Gastrocnemius medialis (tissue), 4 donors: Measurements from ENCODE around the gene BAIAP2L2.

Experiments used
- POLR2A ChIP-seq, 2 donors: fragments of 450-650 bp; IDR thresholded peaks; one replicate each; pipeline ENCODE4 v1.6.1; 2017; ENCODE audit warnings: antibody characterized with exemption in 2 of 2, mild to moderate bottlenecking in 2 of 2, moderate library complexity in 2 of 2
- TF ChIP-seq, protein P1 (sequence below), 5 experiments: fragments of 450-650 bp in 3 of 5; fragments of 200-600 bp in 2 of 5; sonication (generic) in 2 of 5; IDR thresholded peaks in 4 of 5; conservative IDR thresholded peaks in 1 of 5; 1 replicate in 4 of 5; 2 replicates in 1 of 5; pipeline ENCODE4 v1.5.1; 2016 to 2019; ENCODE audit warnings: antibody characterized with exemption in 5 of 5, mild to moderate bottlenecking in 3 of 5, moderate library complexity in 3 of 5

DNA sequence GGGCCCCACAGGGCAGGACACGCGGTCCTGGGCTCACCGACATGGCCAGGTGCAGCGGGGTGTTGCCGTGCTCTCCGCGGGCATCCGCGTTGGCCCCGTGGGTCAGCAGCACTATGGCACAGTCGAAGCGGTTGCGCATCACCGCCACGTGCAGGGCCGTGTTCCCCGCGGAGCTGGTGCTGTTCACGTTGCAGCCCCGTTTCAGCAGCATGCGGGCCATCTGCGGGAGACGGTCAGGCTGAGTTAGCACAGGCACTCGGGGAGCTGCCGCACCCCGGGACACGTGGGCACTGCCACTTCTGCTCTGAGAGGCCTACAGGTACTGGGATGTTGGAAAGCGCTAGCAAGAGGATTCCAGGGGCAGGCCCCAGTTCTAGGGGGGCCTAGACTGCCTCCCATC lies 22.3 kb upstream of the BAIAP2L2 start:
- TF ChIP-seq, protein P1, sequence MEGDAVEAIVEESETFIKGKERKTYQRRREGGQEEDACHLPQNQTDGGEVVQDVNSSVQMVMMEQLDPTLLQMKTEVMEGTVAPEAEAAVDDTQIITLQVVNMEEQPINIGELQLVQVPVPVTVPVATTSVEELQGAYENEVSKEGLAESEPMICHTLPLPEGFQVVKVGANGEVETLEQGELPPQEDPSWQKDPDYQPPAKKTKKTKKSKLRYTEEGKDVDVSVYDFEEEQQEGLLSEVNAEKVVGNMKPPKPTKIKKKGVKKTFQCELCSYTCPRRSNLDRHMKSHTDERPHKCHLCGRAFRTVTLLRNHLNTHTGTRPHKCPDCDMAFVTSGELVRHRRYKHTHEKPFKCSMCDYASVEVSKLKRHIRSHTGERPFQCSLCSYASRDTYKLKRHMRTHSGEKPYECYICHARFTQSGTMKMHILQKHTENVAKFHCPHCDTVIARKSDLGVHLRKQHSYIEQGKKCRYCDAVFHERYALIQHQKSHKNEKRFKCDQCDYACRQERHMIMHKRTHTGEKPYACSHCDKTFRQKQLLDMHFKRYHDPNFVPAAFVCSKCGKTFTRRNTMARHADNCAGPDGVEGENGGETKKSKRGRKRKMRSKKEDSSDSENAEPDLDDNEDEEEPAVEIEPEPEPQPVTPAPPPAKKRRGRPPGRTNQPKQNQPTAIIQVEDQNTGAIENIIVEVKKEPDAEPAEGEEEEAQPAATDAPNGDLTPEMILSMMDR (IDR thresholded peaks at IDR 0.05 in 4 of 5, conservative IDR thresholded peaks at IDR 0.05 in 1 of 5): no peak
- TF ChIP-seq POLR2A (IDR thresholded peaks at IDR 0.05): no peak
